ENCODE results near the gene CRYAA. TPM values are rescaled to one million over a fixed set of nuclear protein-coding genes. Genes with fewer than 3 reads are reported as not detected.
"Not testable (repeated sequence)": the region's sequence is repeated elsewhere in the genome, so short reads cannot be mapped to it uniquely, and the experiment has no call there.

CRYAA gene
- total and polyA plus RNA-seq, 9 donors = 0.18 to 0.69 TPM; not detected in 7

- H3K4me1 ChIP-seq (ENCODE audit: control insufficient read depth, insufficient read depth, low read length); H3K27me3 ChIP-seq (ENCODE audit: control insufficient read depth, insufficient read depth, low read length); H3K4me3 ChIP-seq (ENCODE audit: low read length); H3K9me3 ChIP-seq (replicated peaks; ENCODE audit: control insufficient read depth, low read depth, low read length); H3K36me3 ChIP-seq (ENCODE audit: control insufficient read depth, insufficient read depth, low read length); H3K27ac ChIP-seq (ENCODE audit: low read length); DNase-seq: not testable (repeated sequence)
- no CpG with 5 or more reads among the region's 24 CpGs for WGBS (ENCODE audit: insufficient coverage)
These were observed 6.7 kb upstream of the CRYAA start for GRCh38 chr21:43161826-43162707.

- not testable (repeated sequence) for H3K27me3 ChIP-seq (ENCODE audit: control insufficient read depth, insufficient read depth, low read length); H3K36me3 ChIP-seq (ENCODE audit: control insufficient read depth, insufficient read depth, low read length); H3K27ac ChIP-seq (ENCODE audit: low read length); DNase-seq; H3K4me3 ChIP-seq (ENCODE audit: low read length); H3K9me3 ChIP-seq (replicated peaks; ENCODE audit: control insufficient read depth, low read depth, low read length); H3K4me1 ChIP-seq (ENCODE audit: control insufficient read depth, insufficient read depth, low read length)
- no CpG with 5 or more reads among the region's 9 CpGs for WGBS (ENCODE audit: insufficient coverage)
These were observed 6.1 kb upstream of the CRYAA start for GRCh38 chr21:43162708-43163205.

- DNase-seq; H3K4me3 ChIP-seq (ENCODE audit: low read length): not testable (repeated sequence)
- no CpG with 5 or more reads among the region's 3 CpGs for WGBS (ENCODE audit: insufficient coverage)
These were observed 4.0 kb upstream of the CRYAA start for GRCh38 chr21:43164823-43165222.

GRCh38 chr21:43165734-43166133, 3.1 kb upstream of the CRYAA start:
- DNase-seq; H3K9me3 ChIP-seq (replicated peaks; ENCODE audit: control insufficient read depth, low read depth, low read length); H3K36me3 ChIP-seq (ENCODE audit: control insufficient read depth, insufficient read depth, low read length); H3K27ac ChIP-seq (ENCODE audit: low read length); H3K27me3 ChIP-seq (ENCODE audit: control insufficient read depth, insufficient read depth, low read length); H3K4me1 ChIP-seq (ENCODE audit: control insufficient read depth, insufficient read depth, low read length); H3K4me3 ChIP-seq (ENCODE audit: low read length): not testable (repeated sequence)
- WGBS (ENCODE audit: insufficient coverage) = no CpG with 5 or more reads among the region's 15 CpGs

More at GRCh38 chr21:43164823-43165222, 4.0 kb upstream of the CRYAA start:
- not testable (repeated sequence) for H3K36me3 ChIP-seq (ENCODE audit: control insufficient read depth, insufficient read depth, low read length); H3K27ac ChIP-seq (ENCODE audit: low read length); H3K27me3 ChIP-seq (ENCODE audit: control insufficient read depth, insufficient read depth, low read length); H3K9me3 ChIP-seq (replicated peaks; ENCODE audit: control insufficient read depth, low read depth, low read length); H3K4me1 ChIP-seq (ENCODE audit: control insufficient read depth, insufficient read depth, low read length)

DNA sequence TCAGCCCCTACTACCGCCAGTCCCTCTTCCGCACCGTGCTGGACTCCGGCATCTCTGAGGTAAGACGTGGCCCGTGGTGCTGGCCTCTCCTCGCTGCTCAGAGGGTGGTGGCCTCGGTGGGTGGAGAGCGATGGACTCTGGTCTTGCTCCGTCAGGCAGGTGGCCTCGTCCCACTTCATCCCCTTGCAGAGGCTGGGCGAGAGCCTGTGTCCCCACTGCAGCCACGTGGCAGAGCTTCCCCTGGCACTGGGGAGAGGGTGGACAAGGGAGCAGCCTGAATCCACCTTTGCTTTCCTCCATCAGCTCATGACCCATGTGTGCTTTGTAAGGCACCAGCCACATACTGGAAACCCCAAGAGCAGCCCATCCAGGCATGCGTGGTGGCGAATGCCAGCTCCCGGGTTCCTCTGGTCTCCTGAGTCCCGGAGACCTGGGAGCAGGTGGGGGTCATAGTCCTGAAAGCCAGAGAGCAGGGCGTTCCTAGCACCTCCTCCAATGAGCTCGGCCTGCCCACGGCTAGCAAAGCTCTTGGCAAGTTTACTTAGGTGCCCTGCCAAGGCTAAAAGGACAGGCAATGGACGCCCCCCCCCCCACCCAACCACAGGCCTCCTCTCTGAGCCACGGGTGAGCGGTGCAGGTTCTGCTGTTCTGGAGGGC, 550 bp downstream of the CRYAA start:
- H3K4me3 ChIP-seq (ENCODE audit: low read length); DNase-seq; H3K36me3 ChIP-seq (ENCODE audit: control insufficient read depth, insufficient read depth, low read length); H3K9me3 ChIP-seq (replicated peaks; ENCODE audit: control insufficient read depth, low read depth, low read length); H3K27me3 ChIP-seq (ENCODE audit: control insufficient read depth, insufficient read depth, low read length); H3K27ac ChIP-seq (ENCODE audit: low read length); H3K4me1 ChIP-seq (ENCODE audit: control insufficient read depth, insufficient read depth, low read length): not testable (repeated sequence)
- WGBS (ENCODE audit: insufficient coverage) = no CpG with 5 or more reads among the region's 23 CpGs

GRCh38 chr21:43169891-43170290, 1.1 kb downstream of the CRYAA start:
- H3K4me1 ChIP-seq (ENCODE audit: control insufficient read depth, insufficient read depth, low read length); H3K27ac ChIP-seq (ENCODE audit: low read length); H3K27me3 ChIP-seq (ENCODE audit: control insufficient read depth, insufficient read depth, low read length); H3K4me3 ChIP-seq (ENCODE audit: low read length); H3K9me3 ChIP-seq (replicated peaks; ENCODE audit: control insufficient read depth, low read depth, low read length); DNase-seq; H3K36me3 ChIP-seq (ENCODE audit: control insufficient read depth, insufficient read depth, low read length): not testable (repeated sequence)
- no CpG with 5 or more reads among the region's 10 CpGs for WGBS (ENCODE audit: insufficient coverage)

GRCh38 chr21:43172812-43173211, 4.0 kb downstream of the CRYAA start:
- H3K36me3 ChIP-seq (ENCODE audit: control insufficient read depth, insufficient read depth, low read length); H3K9me3 ChIP-seq (replicated peaks; ENCODE audit: control insufficient read depth, low read depth, low read length); H3K4me1 ChIP-seq (ENCODE audit: control insufficient read depth, insufficient read depth, low read length); H3K27me3 ChIP-seq (ENCODE audit: control insufficient read depth, insufficient read depth, low read length); DNase-seq; H3K4me3 ChIP-seq (ENCODE audit: low read length); H3K27ac ChIP-seq (ENCODE audit: low read length): not testable (repeated sequence)
- no CpG with 5 or more reads among the region's 29 CpGs for WGBS (ENCODE audit: insufficient coverage)

GRCh38 chr21:43173438-43173837, 4.6 kb downstream of the CRYAA start:
- H3K4me3 ChIP-seq (ENCODE audit: low read length); H3K4me1 ChIP-seq (ENCODE audit: control insufficient read depth, insufficient read depth, low read length); H3K36me3 ChIP-seq (ENCODE audit: control insufficient read depth, insufficient read depth, low read length); H3K27ac ChIP-seq (ENCODE audit: low read length); H3K9me3 ChIP-seq (replicated peaks; ENCODE audit: control insufficient read depth, low read depth, low read length); H3K27me3 ChIP-seq (ENCODE audit: control insufficient read depth, insufficient read depth, low read length); DNase-seq: not testable (repeated sequence)
- WGBS (ENCODE audit: insufficient coverage) = no CpG with 5 or more reads among the region's 18 CpGs

DNA sequence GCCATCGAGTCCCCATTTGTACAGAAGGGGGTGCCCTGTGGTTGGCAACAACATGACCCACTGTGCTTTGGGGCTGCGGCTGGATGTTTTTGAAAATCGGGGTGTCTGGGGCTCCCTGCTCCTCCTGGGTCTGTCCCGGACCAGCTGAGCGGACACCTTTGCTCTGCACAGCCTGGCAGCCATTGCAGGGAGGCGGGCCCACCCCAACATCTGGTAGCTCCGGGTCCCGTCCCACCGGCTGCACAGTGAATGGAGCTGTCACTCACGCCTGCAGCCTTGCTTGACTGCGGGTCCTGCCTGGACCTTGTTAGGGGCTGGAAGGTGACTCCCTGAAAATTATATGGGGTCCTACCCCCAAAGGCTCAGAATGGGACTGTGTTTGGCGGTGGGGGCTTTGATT, 5.1 kb downstream of the CRYAA start:
- no CpG with 5 or more reads among the region's 12 CpGs for WGBS (ENCODE audit: insufficient coverage)
- H3K4me3 ChIP-seq (ENCODE audit: low read length); H3K36me3 ChIP-seq (ENCODE audit: control insufficient read depth, insufficient read depth, low read length); DNase-seq; H3K27me3 ChIP-seq (ENCODE audit: control insufficient read depth, insufficient read depth, low read length); H3K4me1 ChIP-seq (ENCODE audit: control insufficient read depth, insufficient read depth, low read length); H3K9me3 ChIP-seq (replicated peaks; ENCODE audit: control insufficient read depth, low read depth, low read length); H3K27ac ChIP-seq (ENCODE audit: low read length): not testable (repeated sequence)

- H3K27ac ChIP-seq (ENCODE audit: low read length); H3K36me3 ChIP-seq (ENCODE audit: control insufficient read depth, insufficient read depth, low read length); H3K4me1 ChIP-seq (ENCODE audit: control insufficient read depth, insufficient read depth, low read length); DNase-seq; H3K27me3 ChIP-seq (ENCODE audit: control insufficient read depth, insufficient read depth, low read length); H3K9me3 ChIP-seq (replicated peaks; ENCODE audit: control insufficient read depth, low read depth, low read length); H3K4me3 ChIP-seq (ENCODE audit: low read length): not testable (repeated sequence)
- no CpG with 5 or more reads among the region's 4 CpGs for WGBS (ENCODE audit: insufficient coverage)
These were observed 6.2 kb downstream of the CRYAA start for GRCh38 chr21:43174998-43175397.

All from muscle of leg (tissue), 11 donors.